Kidney epithelial cell (primary cell): ENCODE results near the gene SCUBE1. TPM values are rescaled to one million over a fixed set of nuclear protein-coding genes. Genes with fewer than 3 reads are reported as not detected.

Source experiments
- DNase-seq: peaks from one replicate; pipeline ENCODE4 v3.0.0-alpha.2; 2010; ENCODE audit warnings: low read depth
- H3K27me3 ChIP-seq: 2 replicates; pipeline ENCODE4 v1.6.0; 2011; ENCODE audit warnings: low read length; ENCODE audit not compliant: control insufficient read depth, insufficient read depth
- H3K36me3 ChIP-seq: 2 replicates; pipeline ENCODE4 v1.5.1; 2011; ENCODE audit warnings: low read length; ENCODE audit not compliant: control insufficient read depth, insufficient read depth
- H3K4me3 ChIP-seq: 2 replicates; pipeline ENCODE4 v1.5.1; 2011; ENCODE audit warnings: low read depth, mild to moderate bottlenecking, control low read depth, low read length
- CTCF ChIP-seq: IDR thresholded peaks from 2 replicates; pipeline ENCODE4 v1.5.1; 2011; ENCODE audit warnings: mild to moderate bottlenecking, moderate library complexity, low read length, control low read depth, inconsistent platforms; ENCODE audit not compliant: insufficient read depth, poor library complexity, severe bottlenecking
- total RNA-seq: library from RNA; depleted of rRNA; stranded (reverse); fragments of >200 nt; gene quantifications from 2 replicates; pipeline ENCODE4 v1.2.3, GENCODE V29; 2015

The SCUBE1 gene
- total RNA-seq, 1 donor from 2014 or later = 0.04 TPM

- TF ChIP-seq CTCF = no peak
- H3K4me3 ChIP-seq = no peak overlapping the region
- H3K36me3 ChIP-seq = no peaks in the 10 kb centered on the region
- no peaks in the 10 kb centered on the region for H3K27me3 ChIP-seq
- DNase-seq = no peak
Measured at GRCh38 chr22:43156413-43156812, 186.8 kb downstream of the SCUBE1 start.

GRCh38 chr22:43155789-43156188, 187.4 kb downstream of the SCUBE1 start:
- TF ChIP-seq CTCF = no peak
- DNase-seq = no peak
- Histone ChIP-seq H3K36me3 (no peaks in the 10 kb centered on the region), H3K27me3 (no peaks in the 10 kb centered on the region), H3K4me3 (no peak overlapping the region)

- Histone ChIP-seq H3K36me3 (no peaks in the 10 kb centered on the region), H3K27me3 (no peaks in the 10 kb centered on the region), H3K4me3 (no peak overlapping the region)
- no peak for DNase-seq
- no peak for TF ChIP-seq CTCF
Measured at GRCh38 chr22:43154887-43155536, 188.2 kb downstream of the SCUBE1 start.

GRCh38 chr22:43153899-43154298, 189.3 kb downstream of the SCUBE1 start:
- no peaks in the 10 kb centered on the region for H3K27me3 ChIP-seq
- DNase-seq = no peak
- no peak for TF ChIP-seq CTCF
- no peak overlapping the region for H3K4me3 ChIP-seq
- H3K36me3 ChIP-seq = no peaks in the 10 kb centered on the region

GRCh38 chr22:43152357-43153071, 190.7 kb downstream of the SCUBE1 start:
- no peak for TF ChIP-seq CTCF
- no peaks in the 10 kb centered on the region for H3K27me3 ChIP-seq
- DNase-seq = no peak

More at GRCh38 chr22:43152357-43153071, 190.7 kb downstream of the SCUBE1 start:
- Histone ChIP-seq H3K36me3 (no peaks in the 10 kb centered on the region), H3K4me3 (peak overlapping the region; percentile 76)
